NCI-H1048 (cell line): Measurements from ENCODE around the gene JAM3.
"Not testable (repeated sequence)": the region's sequence is repeated elsewhere in the genome, so short reads cannot be mapped to it uniquely, and the experiment has no call there.

Experiments
- DNase-seq: peaks from one replicate; lab custom pipeline; 2025; lab: John Stamatoyannopoulos, UW

JAM3 gene

GRCh38 chr11:134181707-134182106 lies 112.8 kb downstream of the JAM3 start:
- DNase-seq: no peak

GRCh38 chr11:134188092-134188491 lies 119.2 kb downstream of the JAM3 start:
- not testable (repeated sequence) for DNase-seq

DNA sequence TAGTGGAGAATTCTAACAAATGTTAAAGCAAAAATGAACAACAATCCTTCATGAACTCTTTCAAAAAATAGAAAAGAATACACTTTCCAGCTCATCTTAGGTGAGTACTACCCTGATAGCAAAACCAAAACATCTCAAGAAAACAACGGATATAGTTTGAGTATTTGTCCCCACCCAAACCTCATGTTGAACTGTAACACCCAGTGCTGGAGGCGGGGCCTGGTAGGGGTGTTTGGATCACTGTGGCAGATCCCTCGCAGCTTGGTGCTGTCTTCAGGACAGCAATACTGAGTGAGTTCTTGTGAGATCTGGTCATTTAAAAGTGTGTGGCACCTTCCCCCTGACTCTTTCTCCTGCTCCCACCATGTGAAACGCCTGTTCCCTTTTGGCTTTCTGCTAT lies 127.9 kb downstream of the JAM3 start:
- no peak for DNase-seq

- DNase-seq: no peak
These were observed 130.7 kb downstream of the JAM3 start for GRCh38 chr11:134199531-134199930.

DNA sequence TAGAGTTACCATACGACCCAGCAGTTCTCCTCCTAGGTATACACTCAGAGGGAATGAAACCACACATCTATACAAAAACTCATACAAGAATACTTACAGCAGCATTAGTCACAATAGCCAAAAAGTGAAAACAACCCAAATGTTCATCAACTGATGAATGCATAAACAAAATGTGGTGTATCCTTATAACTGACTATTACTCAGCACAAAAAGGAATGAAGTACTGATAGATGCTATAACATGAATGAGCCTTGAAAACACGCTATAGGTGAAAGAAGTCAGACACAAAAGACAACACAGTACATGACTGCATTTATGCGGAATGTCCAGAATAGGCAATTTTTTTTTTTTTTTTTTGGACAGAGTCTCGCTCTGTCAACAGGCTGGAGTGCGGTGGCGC lies 131.8 kb downstream of the JAM3 start:
- no peak for DNase-seq
